Ovary (tissue), 3 donors: ENCODE results near the gene SLC16A12.

ENCODE experiments used
- EP300 ChIP-seq: sonication (generic); formaldehyde crosslinking; IDR thresholded peaks from one replicate; pipeline ENCODE4 v1.6.1; 2017; ENCODE audit warnings: antibody characterized with exemption
- TF ChIP-seq, protein P1 (sequence below), 3 donors: fragments of 450-650 bp in 2 of 3; fragments of 200-600 bp in 1 of 3; IDR thresholded peaks; one replicate each; pipeline versions ENCODE4 v1.5.1 to v1.8.0; 2016 to 2022; ENCODE audit warnings: antibody characterized with exemption in 3 of 3, mild to moderate bottlenecking in 1 of 3
- donor health status: DM: no; HTN: no; CAD: no.

DNA sequence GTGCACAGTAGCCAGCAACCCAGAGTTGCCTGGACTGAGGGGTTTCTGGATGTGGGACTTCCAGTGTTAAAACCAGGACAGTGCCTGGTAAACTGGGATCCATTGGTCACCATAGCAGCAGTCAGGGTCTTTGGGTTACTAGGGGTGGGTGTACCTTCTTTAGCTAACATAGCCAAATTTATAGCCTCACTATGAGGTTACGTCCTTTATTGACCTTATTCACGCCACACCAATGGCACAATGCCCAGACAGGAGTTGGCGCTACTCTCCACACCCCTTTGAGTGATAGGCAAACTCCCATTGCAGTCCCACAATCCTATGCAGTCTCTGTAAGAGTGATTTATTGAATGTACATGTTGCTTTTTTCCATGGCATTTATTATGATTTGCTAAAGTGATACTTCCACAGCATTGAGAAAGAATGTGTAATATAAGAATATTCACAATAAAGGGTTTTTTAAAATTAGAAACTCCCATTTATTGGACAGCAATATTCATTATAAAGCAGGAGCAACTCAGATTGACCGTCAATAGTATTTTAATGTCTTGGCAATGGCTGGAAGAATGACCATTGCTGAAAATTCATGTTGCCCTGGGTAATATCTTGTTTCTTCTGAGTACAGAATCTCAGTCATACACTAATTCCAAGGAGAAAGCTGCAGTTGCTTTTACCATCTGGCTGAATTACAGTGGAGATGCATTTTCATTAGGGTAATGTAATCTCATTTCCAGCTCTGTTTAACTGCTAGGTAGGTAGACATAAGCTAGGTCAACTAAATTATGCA lies 95.0 kb downstream of the SLC16A12 start:
- TF ChIP-seq, protein P1, sequence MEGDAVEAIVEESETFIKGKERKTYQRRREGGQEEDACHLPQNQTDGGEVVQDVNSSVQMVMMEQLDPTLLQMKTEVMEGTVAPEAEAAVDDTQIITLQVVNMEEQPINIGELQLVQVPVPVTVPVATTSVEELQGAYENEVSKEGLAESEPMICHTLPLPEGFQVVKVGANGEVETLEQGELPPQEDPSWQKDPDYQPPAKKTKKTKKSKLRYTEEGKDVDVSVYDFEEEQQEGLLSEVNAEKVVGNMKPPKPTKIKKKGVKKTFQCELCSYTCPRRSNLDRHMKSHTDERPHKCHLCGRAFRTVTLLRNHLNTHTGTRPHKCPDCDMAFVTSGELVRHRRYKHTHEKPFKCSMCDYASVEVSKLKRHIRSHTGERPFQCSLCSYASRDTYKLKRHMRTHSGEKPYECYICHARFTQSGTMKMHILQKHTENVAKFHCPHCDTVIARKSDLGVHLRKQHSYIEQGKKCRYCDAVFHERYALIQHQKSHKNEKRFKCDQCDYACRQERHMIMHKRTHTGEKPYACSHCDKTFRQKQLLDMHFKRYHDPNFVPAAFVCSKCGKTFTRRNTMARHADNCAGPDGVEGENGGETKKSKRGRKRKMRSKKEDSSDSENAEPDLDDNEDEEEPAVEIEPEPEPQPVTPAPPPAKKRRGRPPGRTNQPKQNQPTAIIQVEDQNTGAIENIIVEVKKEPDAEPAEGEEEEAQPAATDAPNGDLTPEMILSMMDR (IDR thresholded peaks at IDR 0.05): no peak
- TF ChIP-seq EP300: no peak
